ENCODE data around the gene XRCC3. TPM values are rescaled to one million over a fixed set of nuclear protein-coding genes. Genes with fewer than 3 reads are reported as not detected.

XRCC3 gene
- total and polyA plus RNA-seq, 12 donors: 1.3 to 10.2 (median 5.0) TPM

- intact Hi-C loops (cut with DNase I): no loop called here
- Histone ChIP-seq H3K4me3 (no peak overlapping the region), H3K27me3 (no peaks in the 10 kb centered on the region), H3K4me1 (replicated peaks in 1 of 2) (peaks cover 13 to 32% of the 10 kb centered on the region in 2 donors), H3K9me3 (replicated peaks in 1 of 3) (no peaks in the 10 kb centered on the region), H3K36me3 (replicated peaks in 1 of 2) (peaks cover 0 to 21% of the 10 kb centered on the region in 2 donors), H3K27ac (no peak overlapping the region)
- peak in 1 of 7 donors; percentile 49 for DNase-seq
- WGBS, 4 donors: 91 to 96% (median 94%) methylated on average over 22 to 34 of the region's 34 CpGs
- TF ChIP-seq CTCF (IDR thresholded peaks at IDR 0.05) (no peak), POLR2A (IDR thresholded peaks at IDR 0.05) (no peak)
Measured at GRCh38 chr14:103738701-103739451, 23.6 kb upstream of the XRCC3 start.

DNA sequence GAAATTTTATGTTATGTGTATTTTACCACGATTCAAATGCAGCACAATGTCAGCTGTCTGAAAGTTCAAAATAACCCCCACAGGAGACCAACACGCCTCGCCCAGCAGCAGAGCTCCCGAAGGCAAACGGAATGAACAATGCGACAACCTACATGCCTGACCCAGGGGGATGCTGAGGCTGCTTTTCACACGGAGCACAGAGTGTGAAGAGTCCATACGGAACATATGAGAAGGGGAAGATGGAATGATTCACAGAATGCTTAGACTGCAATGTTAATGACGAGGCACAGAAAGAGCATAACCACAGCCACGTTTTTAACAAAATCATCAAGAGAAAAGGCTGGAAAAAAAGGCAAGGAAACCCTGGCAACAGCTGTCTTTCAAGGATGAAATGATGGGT is 22.9 kb upstream of the XRCC3 start:
- Histone ChIP-seq H3K27ac (no peak overlapping the region), H3K36me3 (replicated peaks in 1 of 2) (peaks cover 0 to 28% of the 10 kb centered on the region in 2 donors), H3K4me3 (no peak overlapping the region), H3K9me3 (replicated peaks in 1 of 3) (no peaks in the 10 kb centered on the region), H3K4me1 (replicated peaks in 1 of 2) (peaks cover 13 to 32% of the 10 kb centered on the region in 2 donors), H3K27me3 (no peaks in the 10 kb centered on the region)
- intact Hi-C loops (cut with DNase I): no loop called here
- no peak for DNase-seq
- WGBS, 4 donors: 81 to 89% (median 86%) methylated on average over 10 of the region's 10 CpGs
- TF ChIP-seq POLR2A (IDR thresholded peaks at IDR 0.05) (no peak), CTCF (IDR thresholded peaks at IDR 0.05) (no peak)

DNA sequence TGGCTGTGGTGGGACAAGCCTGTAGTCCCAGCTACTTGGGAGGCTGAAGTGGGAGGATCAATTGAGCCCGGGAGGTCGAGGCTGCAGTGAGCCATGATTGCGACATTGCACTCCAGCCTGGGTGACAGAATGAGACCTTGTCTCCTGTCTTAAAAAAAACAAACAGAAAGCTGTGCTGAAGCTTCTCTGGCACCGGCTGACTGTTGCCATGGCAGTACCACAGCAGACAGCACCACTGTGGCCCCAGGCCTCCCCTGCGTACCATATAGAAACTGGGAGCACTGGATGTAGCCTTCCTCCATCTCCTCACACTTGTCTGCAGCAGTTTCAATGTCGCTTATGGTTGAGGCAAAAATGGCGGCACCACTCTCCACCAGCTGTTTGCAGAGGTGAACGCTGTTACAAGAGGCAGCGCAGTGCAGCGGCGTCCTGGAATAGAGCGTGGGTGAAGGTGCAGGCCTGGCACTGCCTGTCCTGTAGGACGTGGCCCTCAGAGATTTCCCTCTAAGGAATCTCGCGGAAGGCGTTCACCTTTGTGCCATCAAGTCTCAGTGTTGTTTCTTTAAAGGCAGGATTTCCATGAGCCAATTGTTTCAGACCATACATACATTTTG is 22.3 kb upstream of the XRCC3 start:
- H3K9me3 ChIP-seq (replicated peaks in 1 of 3): no peaks in the 10 kb centered on the region
- no peaks in the 10 kb centered on the region for H3K27me3 ChIP-seq
- H3K4me1 ChIP-seq (replicated peaks in 1 of 2): peaks cover 13 to 32% of the 10 kb centered on the region in 2 donors
- DNase-seq: peak in 1 of 7 donors; percentile 41
- peak overlapping the region in 3 of 5 donors; percentile 3 to 88 (median 79) for H3K27ac ChIP-seq
- H3K36me3 ChIP-seq (replicated peaks in 1 of 2): peaks cover 0 to 33% of the 10 kb centered on the region in 2 donors
- intact Hi-C loops (cut with DNase I): no loop called here
- TF ChIP-seq POLR2A (IDR thresholded peaks at IDR 0.05) (no peak), CTCF (IDR thresholded peaks at IDR 0.05) (no peak)
- WGBS, 4 donors: 81 to 85% (median 82%) methylated on average over 16 of the region's 16 CpGs
- no peak overlapping the region for H3K4me3 ChIP-seq

DNA sequence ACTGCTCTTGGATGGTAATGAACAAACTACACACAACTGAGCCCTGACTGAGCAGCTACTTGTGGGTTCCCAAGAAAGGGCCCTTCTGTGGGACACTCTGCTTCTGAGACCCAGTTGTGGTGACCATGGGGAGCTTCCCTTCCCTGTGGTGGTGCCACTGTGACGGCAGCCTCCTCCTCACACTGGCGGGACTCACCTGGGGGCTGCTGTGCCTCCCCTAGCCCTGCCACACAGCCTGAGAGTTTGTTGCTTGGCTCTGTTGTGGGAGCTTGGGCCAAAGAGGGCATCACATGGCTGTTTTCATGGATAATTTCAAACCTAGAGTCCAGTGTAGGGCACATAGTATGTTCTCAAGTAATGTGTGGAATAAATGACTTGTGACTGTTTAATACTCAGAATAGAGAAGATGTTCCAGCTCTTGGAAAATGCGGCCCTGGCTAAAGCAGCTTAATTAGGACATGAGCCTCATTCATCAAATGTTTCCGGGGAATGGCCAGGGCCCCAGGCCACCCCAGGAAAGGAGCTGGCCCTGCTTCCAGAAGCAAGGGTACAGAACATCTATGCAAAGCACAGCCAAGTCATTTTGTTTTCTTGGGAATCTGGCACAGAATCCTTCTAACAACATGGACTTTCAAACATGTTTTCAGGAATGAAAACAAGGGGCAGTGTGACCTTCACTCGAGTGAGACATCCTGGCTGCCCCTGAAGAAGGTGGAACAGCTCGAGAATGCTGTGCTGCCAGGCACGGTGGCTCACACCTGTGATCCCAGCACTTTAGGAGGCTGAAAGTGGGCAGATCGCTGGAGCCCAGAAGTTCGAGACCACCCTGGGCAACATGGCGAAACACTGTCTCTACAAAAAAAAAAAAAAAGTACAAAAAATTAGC is 21.5 kb upstream of the XRCC3 start:
- peak overlapping the region in 4 of 5 donors; percentile 3 to 88 (median 64) for H3K27ac ChIP-seq
- peak in 3 of 7 donors; percentile 46 to 79 (median 61) for DNase-seq
- peaks cover 13 to 32% of the 10 kb centered on the region in 2 donors for H3K4me1 ChIP-seq (replicated peaks in 1 of 2)
- TF ChIP-seq CTCF (IDR thresholded peaks at IDR 0.05): no peak
- no peak for TF ChIP-seq POLR2A (IDR thresholded peaks at IDR 0.05)
- H3K36me3 ChIP-seq (replicated peaks in 1 of 2): peaks cover 0 to 41% of the 10 kb centered on the region in 2 donors
- intact Hi-C loops (cut with DNase I): no loop called here
- 44 to 54% (median 51%) methylated on average over 7 to 10 of the region's 10 CpGs for WGBS, 4 donors
- H3K4me3 ChIP-seq: no peak overlapping the region
- H3K27me3 ChIP-seq: no peaks in the 10 kb centered on the region
- no peaks in the 10 kb centered on the region for H3K9me3 ChIP-seq (replicated peaks in 1 of 3)
